Measurements from ENCODE around the gene SHC4. TPM values are rescaled to one million over a fixed set of nuclear protein-coding genes. Genes with fewer than 3 reads are reported as not detected.

The SHC4 gene
- total RNA-seq, 3 donors from 2014 or later: 1.7 to 2.3 (median 2.2) TPM

GRCh38 chr15:48810414-48811324 lies 153.1 kb downstream of the SHC4 start, which contains the start of gene CEP152:
CEP152 (minus strand) TSS chr15:48811069; CDS start chr15:48805649, 5,420 bp downstream.
- peak; percentile 96 for DNase-seq
- no peaks in the 10 kb centered on the region for H3K9me3 Mint-ChIP-seq
- H3K27me3 Mint-ChIP-seq (ENCODE audit: low read depth): peaks cover 2% of the 10 kb centered on the region
- ATAC-seq: peak; percentile 97 to 98
- H3K4me3 Mint-ChIP-seq: peak within 1 kb of the TSS; percentile 96
- H3K36me3 Mint-ChIP-seq (ENCODE audit: insufficient read depth): peaks cover 2% of the 10 kb centered on the region
- H3K4me1 Mint-ChIP-seq (ENCODE audit: low read depth): peaks cover 25% of the 10 kb centered on the region

DNA sequence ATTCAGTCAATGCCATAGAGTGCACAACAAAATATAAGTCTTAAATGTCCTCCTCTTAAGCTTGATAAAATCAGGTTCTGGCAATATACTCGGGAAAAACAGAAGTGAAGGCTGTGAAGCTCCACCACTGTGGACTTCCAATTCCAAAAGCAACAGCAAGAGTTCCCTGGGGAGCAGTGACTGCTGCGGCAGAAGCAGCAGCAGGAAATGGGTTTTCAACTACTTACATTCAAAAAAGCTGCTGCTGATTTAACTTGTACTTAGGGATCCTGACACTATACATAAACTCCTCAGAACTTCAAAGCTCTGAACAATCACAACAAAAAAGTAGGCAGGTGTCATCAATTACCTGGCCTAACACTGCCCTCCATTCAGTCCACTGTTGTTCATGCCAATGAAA lies 157.6 kb downstream of the SHC4 start:
- Mint-ChIP-seq H3K4me3 (no peak overlapping the region), H3K4me1 (ENCODE audit: low read depth) (peaks cover 17% of the 10 kb centered on the region), H3K27me3 (ENCODE audit: low read depth) (no peaks in the 10 kb centered on the region), H3K9me3 (no peaks in the 10 kb centered on the region), H3K36me3 (ENCODE audit: insufficient read depth) (peaks cover 22% of the 10 kb centered on the region)
- ATAC-seq (no peak), DNase-seq (no peak)

GRCh38 chr15:48805591-48805990 lies 158.1 kb downstream of the SHC4 start:
- Mint-ChIP-seq H3K9me3 (no peaks in the 10 kb centered on the region), H3K4me3 (no peak overlapping the region), H3K27me3 (ENCODE audit: low read depth) (no peaks in the 10 kb centered on the region), H3K36me3 (ENCODE audit: insufficient read depth) (peaks cover 22% of the 10 kb centered on the region), H3K4me1 (ENCODE audit: low read depth) (peaks cover 18% of the 10 kb centered on the region)
- ATAC-seq (no peak), DNase-seq (no peak)

DNA sequence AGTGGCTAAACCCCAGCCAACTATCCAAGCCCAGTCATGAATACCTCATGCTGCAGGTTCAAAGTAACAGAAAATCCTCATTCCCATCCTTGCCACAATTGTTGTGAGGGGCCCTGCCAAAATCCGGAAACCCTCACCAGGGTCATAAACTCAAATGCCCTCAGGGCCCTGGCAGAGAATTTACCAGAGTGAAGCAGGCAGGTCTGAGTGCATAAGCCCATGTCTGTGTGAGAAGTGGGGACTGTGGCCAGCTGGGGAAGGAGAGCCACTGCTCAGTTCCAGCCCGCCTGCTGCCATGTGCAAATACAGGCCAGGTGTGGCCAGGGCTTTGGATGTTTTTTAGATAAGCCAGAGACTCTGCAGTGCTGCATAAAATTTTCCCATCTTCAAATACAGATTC lies 159.8 kb downstream of the SHC4 start:
- Mint-ChIP-seq H3K27me3 (ENCODE audit: low read depth) (no peaks in the 10 kb centered on the region), H3K36me3 (ENCODE audit: insufficient read depth) (peaks cover 23% of the 10 kb centered on the region), H3K9me3 (no peaks in the 10 kb centered on the region), H3K4me1 (ENCODE audit: low read depth) (peaks cover 8% of the 10 kb centered on the region), H3K4me3 (no peak overlapping the region)
- ATAC-seq (no peak), DNase-seq (no peak)

- peak; percentile 65 to 66 for ATAC-seq
- Mint-ChIP-seq H3K4me1 (ENCODE audit: low read depth) (peaks cover 7% of the 10 kb centered on the region), H3K9me3 (no peaks in the 10 kb centered on the region)
Measured at GRCh38 chr15:48802867-48803266, 160.9 kb downstream of the SHC4 start.

DNA sequence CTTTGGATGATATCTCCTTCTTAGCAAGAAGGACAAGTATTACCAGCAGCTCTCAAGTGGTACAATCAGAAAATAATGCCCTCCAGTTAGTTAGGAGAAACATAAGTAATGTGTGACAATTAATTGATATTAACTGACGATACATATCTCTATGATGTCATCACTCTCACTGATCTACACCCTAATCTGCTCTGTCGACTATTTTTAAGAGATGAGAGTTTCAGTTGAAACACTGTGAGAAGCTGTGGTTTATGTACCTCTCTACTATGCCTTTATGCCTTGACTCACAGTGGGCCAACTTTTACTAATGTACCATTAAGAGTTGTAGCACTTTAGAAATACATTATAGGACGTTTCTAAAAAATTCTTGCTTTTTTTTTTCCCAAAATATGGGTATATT lies 161.5 kb downstream of the SHC4 start:
- H3K27me3 Mint-ChIP-seq (ENCODE audit: low read depth): no peaks in the 10 kb centered on the region
- peaks cover 26% of the 10 kb centered on the region for H3K36me3 Mint-ChIP-seq (ENCODE audit: insufficient read depth)
- H3K4me3 Mint-ChIP-seq: no peak overlapping the region
- peaks cover 11% of the 10 kb centered on the region for H3K4me1 Mint-ChIP-seq (ENCODE audit: low read depth)
- DNase-seq (no peak), ATAC-seq (peak in 1 of 2 donors; percentile 38)
- H3K9me3 Mint-ChIP-seq: no peaks in the 10 kb centered on the region

More at GRCh38 chr15:48802867-48803266, 160.9 kb downstream of the SHC4 start:
- DNase-seq: no peak
- Mint-ChIP-seq H3K36me3 (ENCODE audit: insufficient read depth) (peaks cover 23% of the 10 kb centered on the region), H3K27me3 (ENCODE audit: low read depth) (no peaks in the 10 kb centered on the region), H3K4me3 (no peak overlapping the region)

DNA sequence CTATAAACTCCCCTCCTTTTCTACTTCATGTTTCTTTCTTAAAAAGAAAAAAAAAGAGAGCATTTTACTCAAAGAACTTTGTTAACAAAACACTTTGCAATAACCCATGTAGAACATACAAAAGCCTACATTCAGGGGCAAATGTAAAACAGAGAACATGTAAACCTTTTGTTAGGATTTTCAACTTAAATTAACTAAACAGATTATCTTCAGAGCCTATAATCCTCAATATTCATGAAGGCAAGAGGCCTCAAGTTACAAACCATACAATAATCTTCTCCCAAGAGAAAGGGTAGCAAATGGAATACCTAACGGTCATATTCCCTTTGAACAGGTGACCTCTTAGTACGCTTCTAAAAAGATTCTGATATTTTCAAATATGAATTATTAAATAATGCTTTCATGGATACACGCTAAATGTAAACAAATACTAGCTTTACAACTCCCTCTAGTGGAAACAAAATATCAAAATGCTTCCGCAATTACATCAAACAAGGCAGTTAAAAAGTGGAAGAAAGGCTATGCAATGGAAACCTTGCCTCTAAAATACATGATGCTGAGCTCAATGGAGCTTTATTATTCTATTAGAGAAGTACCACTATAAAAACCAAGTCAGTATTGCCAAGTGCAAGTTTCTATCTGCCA lies 162.8 kb downstream of the SHC4 start:
- ATAC-seq (no peak), DNase-seq (no peak)
- H3K27me3 Mint-ChIP-seq (ENCODE audit: low read depth): no peaks in the 10 kb centered on the region
- H3K36me3 Mint-ChIP-seq (ENCODE audit: insufficient read depth): peaks cover 24% of the 10 kb centered on the region
- H3K4me3 Mint-ChIP-seq: no peak overlapping the region
- peaks cover 9% of the 10 kb centered on the region for H3K4me1 Mint-ChIP-seq (ENCODE audit: low read depth)
- no peaks in the 10 kb centered on the region for H3K9me3 Mint-ChIP-seq

GRCh38 chr15:48800245-48800644 lies 163.5 kb downstream of the SHC4 start:
- DNase-seq: no peak
- Mint-ChIP-seq H3K4me3 (no peak overlapping the region), H3K27me3 (ENCODE audit: low read depth) (no peaks in the 10 kb centered on the region), H3K4me1 (ENCODE audit: low read depth) (peaks cover 9% of the 10 kb centered on the region), H3K9me3 (no peaks in the 10 kb centered on the region), H3K36me3 (ENCODE audit: insufficient read depth) (peaks cover 23% of the 10 kb centered on the region)
- ATAC-seq: no peak

DNA sequence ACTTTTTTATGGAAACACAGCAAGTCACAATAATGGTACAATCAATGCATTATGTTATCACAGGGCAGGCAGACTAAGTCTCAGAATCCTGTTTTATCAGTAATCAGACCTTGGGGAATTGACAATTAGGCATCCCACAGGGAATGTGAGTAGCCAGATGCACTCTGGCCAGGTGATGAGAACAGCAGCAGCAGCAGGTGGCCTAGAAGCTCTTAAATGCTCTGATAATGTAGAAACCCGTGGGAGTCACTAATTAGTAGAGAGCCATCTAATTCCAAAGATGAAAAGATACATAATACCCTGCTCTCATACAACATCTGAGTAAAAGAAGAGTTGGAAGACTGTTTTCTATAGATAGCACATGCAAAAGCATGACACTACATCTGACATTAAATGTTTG lies 165.4 kb downstream of the SHC4 start:
- Mint-ChIP-seq H3K4me1 (ENCODE audit: low read depth) (peaks cover 15% of the 10 kb centered on the region), H3K9me3 (no peaks in the 10 kb centered on the region), H3K27me3 (ENCODE audit: low read depth) (no peaks in the 10 kb centered on the region), H3K36me3 (ENCODE audit: insufficient read depth) (peaks cover 12% of the 10 kb centered on the region), H3K4me3 (no peak overlapping the region)
- DNase-seq (no peak), ATAC-seq (no peak)

- H3K4me3 Mint-ChIP-seq: no peak overlapping the region
- no peaks in the 10 kb centered on the region for H3K9me3 Mint-ChIP-seq
- peaks cover 17% of the 10 kb centered on the region for H3K36me3 Mint-ChIP-seq (ENCODE audit: insufficient read depth)
- no peaks in the 10 kb centered on the region for H3K27me3 Mint-ChIP-seq (ENCODE audit: low read depth)
- peak in 1 of 2 donors; percentile 27 for ATAC-seq
- no peak for DNase-seq
- H3K4me1 Mint-ChIP-seq (ENCODE audit: low read depth): peaks cover 15% of the 10 kb centered on the region
Measured at GRCh38 chr15:48796930-48797329, 166.8 kb downstream of the SHC4 start.

DNA sequence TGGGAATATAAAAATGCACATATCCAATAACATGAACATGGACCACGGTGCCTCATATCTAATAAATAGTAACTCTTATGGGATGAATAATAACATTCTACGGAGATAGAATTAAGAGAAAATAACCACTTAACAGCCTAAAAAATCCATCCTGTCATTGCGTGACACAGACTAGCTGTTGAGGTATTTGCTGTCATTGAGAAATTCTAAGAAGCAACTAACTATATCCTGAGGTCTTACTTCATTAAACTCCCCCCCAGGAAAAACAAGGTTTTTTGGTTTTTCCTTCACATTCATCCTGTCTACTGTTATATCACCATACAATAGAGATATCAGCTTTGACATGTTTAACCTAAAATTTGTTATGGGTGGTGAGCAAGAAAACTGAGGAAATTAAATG lies 167.2 kb downstream of the SHC4 start:
- H3K9me3 Mint-ChIP-seq: no peaks in the 10 kb centered on the region
- ATAC-seq: no peak
- H3K27me3 Mint-ChIP-seq (ENCODE audit: low read depth): no peaks in the 10 kb centered on the region
- H3K4me1 Mint-ChIP-seq (ENCODE audit: low read depth): peaks cover 15% of the 10 kb centered on the region
- peaks cover 17% of the 10 kb centered on the region for H3K36me3 Mint-ChIP-seq (ENCODE audit: insufficient read depth)
- no peak for DNase-seq
- no peak overlapping the region for H3K4me3 Mint-ChIP-seq

DNA sequence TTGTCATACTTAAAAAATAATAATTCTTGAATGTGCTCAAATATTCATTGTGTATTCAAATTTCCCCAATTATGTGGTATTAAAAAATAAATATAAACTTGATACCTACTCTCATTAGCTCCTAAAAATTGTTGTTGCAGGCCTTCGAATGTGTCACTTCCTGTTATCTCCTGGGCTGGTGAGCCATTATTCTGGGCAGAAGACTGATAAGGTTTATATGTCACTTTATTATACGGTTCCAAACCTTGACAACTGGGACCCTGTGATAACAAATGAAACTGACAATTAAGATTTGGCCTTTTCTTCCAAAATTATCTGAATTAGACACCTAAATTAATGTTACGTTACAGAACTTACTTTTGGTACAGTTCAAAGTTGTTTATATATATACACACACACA lies 167.8 kb downstream of the SHC4 start:
- Mint-ChIP-seq H3K4me3 (no peak overlapping the region), H3K9me3 (no peaks in the 10 kb centered on the region), H3K4me1 (ENCODE audit: low read depth) (peaks cover 13% of the 10 kb centered on the region), H3K36me3 (ENCODE audit: insufficient read depth) (peaks cover 17% of the 10 kb centered on the region), H3K27me3 (ENCODE audit: low read depth) (no peaks in the 10 kb centered on the region)
- DNase-seq (no peak), ATAC-seq (no peak)

GRCh38 chr15:48794697-48795134 lies 169.0 kb downstream of the SHC4 start:
- peaks cover 22% of the 10 kb centered on the region for H3K36me3 Mint-ChIP-seq (ENCODE audit: insufficient read depth)

DNA sequence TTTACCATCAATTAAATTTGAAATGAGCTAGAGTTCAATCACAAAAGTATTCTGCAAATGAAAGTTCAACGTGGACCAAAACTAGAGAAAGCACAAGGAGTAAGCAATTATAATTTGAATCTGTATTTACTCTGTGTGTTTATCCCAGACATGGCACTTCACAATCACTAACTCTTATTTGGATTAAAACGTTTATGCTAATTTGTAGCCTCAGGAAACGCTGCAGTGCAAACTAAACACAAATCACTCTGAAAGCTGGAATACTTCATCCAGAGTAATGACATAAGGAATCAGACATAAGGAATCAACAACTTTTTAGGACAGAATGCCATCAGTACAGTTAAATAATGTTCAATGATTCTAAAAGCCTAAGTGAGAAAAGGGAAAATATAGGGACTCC lies 171.3 kb downstream of the SHC4 start:
- peaks cover 11% of the 10 kb centered on the region for H3K4me1 Mint-ChIP-seq (ENCODE audit: low read depth)
- no peaks in the 10 kb centered on the region for H3K27me3 Mint-ChIP-seq (ENCODE audit: low read depth)
- no peak for DNase-seq

More at GRCh38 chr15:48794697-48795134, 169.0 kb downstream of the SHC4 start:
- no peak for DNase-seq
- Mint-ChIP-seq H3K4me3 (peak overlapping the region; percentile 5), H3K4me1 (ENCODE audit: low read depth) (peaks cover 13% of the 10 kb centered on the region), H3K27me3 (ENCODE audit: low read depth) (no peaks in the 10 kb centered on the region), H3K9me3 (no peaks in the 10 kb centered on the region)
- no peak for ATAC-seq

More for the DNA sequence above, 171.3 kb downstream of the SHC4 start:
- no peak for ATAC-seq
- no peak overlapping the region for H3K4me3 Mint-ChIP-seq
- H3K9me3 Mint-ChIP-seq: no peaks in the 10 kb centered on the region
- H3K36me3 Mint-ChIP-seq (ENCODE audit: insufficient read depth): peaks cover 30% of the 10 kb centered on the region

All from activated T-cell treated with anti-CD3 and anti-CD28 coated beads, Interleukin-2, amount 50 U/mL, for 4 hours (primary cell).